Activated CD4-positive, alpha-beta T cell treated with anti-CD3 and anti-CD28 coated beads for 48 hours (primary cell): Measurements from ENCODE around the gene SFTPB.

Experiments used
- DNase-seq: peaks from one replicate; pipeline ENCODE4 v3.0.0-alpha.2; 2020

SFTPB gene

DNA sequence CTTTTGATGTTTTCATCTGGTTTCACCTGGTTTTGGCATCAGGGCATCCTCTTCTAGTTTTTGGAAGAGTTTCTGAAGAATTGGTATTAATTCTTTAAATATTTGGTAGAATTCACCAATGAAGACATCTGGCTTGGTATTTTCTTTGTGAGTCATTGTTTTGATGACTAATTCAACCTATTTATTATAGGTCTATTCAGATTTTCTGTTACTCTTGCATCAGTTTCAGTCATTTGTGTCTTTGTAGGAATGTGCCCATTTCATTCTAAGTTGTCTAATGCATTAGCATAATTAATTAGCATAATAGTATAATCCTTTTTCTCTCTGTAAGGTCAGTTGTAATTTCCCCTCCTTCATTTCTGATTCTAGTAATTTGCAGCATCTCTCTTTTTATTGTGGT is 34.2 kb upstream of the SFTPB start:
- DNase-seq: no peak

DNA sequence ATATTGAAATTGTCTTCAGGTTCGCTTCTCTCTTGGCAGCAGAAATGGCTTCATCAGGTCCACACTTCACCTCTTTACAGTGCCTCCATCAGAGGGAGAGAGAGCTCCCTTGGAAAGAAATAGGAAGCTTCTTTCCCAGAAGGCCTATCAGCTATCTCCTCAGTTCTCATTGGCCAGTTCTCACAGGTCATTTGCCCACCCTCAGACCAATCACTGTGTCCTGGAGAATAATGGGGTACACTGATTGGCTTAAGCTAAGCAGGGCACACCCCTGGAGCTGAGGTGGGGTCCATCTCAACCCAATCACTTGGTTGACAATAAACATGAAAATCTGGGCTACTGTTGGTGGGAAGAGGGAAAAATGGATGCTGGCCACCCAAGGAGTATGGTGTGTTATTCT is 31.3 kb upstream of the SFTPB start:
- DNase-seq: no peak

GRCh38 chr2:85698880-85699254 is 30.9 kb upstream of the SFTPB start:
- no peak for DNase-seq

GRCh38 chr2:85698184-85698879 is 30.3 kb upstream of the SFTPB start:
- DNase-seq: no peak

DNA sequence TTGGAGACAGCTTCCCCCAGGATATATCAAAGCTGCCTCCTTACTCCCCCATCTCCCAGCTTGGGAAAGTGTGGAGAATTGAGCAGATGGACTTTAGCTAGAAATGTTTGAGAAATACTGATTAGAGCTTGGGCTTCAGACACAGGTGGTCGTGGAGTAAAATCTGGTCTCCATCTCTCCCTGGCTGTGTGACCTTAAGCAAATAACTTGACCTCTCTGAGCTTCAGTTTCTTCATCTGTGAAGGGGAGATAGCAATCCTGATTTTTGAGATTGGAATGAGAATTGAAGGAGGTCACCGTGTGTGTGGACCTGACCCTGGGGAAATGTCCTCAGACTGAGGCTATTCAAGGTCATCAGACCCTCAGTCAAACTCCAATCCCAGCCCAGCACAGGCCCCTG is 29.7 kb upstream of the SFTPB start:
- no peak for DNase-seq

- no peak for DNase-seq
These were observed 29.1 kb upstream of the SFTPB start for GRCh38 chr2:85697096-85697495.

- no peak for DNase-seq
These were observed 28.0 kb upstream of the SFTPB start for GRCh38 chr2:85695691-85696668.

DNA sequence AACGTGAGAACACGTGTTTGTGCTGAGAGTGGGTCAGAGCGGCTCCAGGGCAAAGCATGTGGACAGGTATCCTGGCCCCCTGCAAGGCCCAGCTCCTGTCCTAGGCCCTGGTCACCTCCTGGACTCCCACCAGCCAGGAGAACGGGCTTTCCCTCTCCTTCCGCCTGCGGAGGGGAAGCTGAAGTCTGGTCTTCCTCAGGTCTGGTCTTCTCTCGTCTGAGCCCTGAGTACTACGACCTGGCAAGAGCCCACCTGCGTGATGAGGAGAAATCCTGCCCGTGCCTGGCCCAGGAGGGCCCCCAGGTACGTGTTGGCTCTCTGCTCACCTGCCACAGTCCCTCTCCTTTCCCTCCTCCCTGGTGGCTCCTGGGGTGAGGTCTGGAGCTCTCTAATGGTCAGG is 27.1 kb upstream of the SFTPB start:
- no peak for DNase-seq

GRCh38 chr2:85694052-85695025 is 26.3 kb upstream of the SFTPB start, which contains the start of gene GNLY:
TSS of gene GNLY (plus strand) at chr2:85694358. CDS start at chr2:85694419, 61 bp downstream.
- no peak for DNase-seq

GRCh38 chr2:85692039-85692645 is 24.1 kb upstream of the SFTPB start:
- DNase-seq: no peak

DNA sequence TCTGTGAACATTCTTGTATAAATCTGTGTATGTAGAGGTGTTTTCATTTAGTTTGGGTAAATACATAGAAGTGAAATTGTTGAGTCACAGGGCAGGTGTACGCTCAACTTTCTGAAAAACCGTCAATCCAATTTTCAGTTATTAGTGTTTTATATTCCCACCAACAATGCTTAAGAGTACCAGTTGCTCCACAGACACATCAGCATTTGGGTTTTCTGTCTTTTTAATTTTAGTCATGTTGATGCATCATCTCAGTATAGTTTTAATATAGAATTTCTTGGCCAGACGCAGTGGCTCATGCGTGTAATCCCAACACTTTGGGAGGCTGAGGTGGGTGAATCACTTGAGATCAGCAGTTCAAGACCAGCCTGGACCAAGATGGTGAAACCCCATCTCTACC is 22.9 kb upstream of the SFTPB start:
- no peak for DNase-seq

GRCh38 chr2:85684806-85685205 is 16.8 kb upstream of the SFTPB start:
- no peak for DNase-seq

DNA sequence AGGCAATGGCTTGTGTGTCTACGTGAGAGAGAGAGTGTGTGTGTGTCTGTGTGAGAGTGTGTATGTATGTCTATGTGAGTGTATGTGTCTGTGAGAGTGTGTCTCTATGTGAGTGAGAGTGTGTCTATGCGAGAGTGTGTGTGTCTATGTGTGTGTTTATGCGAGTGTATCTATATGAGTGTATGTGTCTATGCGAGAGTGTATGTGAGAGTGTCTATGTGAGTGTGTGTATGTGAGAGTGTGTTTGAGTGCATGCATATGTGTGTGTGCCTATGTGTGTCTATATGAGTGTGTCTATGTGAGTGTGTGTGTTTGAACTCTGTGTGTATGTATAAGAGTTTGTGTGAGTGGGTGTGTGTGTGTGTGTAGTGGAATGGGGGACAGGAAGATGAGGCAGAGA is 16.4 kb upstream of the SFTPB start:
- no peak for DNase-seq

DNA sequence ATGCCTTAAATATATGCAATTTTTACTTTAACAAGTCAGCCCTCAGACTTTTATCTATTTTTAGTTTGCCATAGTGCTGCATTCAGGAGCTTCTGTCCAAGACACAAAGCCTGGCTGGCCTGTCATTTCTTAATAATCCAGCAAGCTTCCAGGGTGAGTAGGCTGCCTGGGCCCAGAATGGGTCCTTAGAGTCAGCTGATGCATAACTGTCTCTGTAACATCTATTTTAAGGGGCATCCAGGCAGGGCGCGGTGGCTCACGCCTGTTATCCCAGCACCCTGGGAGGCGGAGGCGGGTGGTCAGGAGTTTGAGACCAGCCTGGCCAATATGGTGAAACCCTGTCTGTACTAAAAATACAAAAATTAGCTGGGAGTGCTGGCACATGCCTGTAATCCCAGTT is 14.4 kb upstream of the SFTPB start:
- DNase-seq: no peak

- no peak for DNase-seq
These were observed 13.8 kb upstream of the SFTPB start for GRCh38 chr2:85681776-85682175.

DNA sequence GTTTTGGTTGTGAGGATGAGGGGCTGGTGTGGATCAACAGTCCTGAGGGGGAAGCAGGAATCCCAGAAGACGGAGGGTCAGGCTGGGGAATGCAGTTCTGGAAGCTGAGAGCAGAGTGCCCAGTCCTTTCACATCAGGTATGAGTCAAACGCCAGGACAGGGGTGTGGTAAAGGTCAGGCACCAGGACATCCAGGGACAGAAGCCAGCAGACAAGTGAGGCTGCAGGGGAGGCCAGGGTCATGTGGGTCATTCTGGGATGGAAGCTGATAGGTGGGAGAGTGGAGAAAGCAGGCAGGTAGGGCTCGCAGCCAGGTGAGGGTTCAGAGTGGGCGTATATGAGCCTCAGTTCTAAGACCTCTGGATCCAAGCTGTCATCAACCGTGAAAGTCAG is 13.4 kb upstream of the SFTPB start:
- no peak for DNase-seq

GRCh38 chr2:85680707-85681371 is 12.8 kb upstream of the SFTPB start:
- DNase-seq: no peak

DNA sequence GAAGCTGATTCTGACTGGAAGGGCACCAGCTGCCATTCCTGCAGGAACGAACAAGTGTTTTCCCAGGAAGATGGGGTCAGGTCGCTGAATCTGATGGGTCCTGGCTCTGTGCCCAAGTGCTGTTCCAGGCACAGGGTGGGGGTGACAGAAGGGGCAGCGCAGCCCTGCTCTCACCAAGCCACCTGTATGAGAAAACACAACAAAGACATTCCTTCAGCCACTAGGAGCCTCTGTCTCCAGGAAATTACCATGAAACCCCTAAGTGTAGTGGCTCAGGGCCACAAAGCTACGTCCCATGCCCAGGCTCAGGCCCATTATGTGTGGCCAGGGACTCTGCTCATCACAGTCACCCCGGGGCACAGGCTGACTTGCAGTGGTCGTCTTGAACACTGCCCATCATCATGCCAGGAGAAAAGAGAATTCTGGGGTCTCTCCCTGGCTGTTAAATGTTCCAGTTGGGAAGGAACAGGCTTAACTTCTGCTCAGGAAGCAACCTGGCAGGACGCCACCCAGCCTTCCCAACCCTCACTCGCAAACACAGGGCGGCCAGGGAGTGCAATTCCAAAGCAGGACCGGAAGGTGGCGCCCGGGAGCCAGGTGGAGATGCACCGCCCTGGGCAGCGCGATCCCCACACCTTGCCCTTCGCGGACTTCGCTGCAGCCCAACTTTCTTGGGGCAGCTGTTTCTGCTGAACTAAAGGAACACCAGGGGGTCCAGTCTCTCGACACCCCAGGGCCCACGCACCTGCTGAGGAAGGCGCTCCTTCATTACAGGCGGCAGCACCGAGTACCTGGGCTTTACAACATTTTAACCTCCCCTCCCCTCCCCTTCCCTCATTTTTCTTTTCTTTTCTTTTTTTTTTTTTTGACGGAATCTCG is 11.0 kb upstream of the SFTPB start:
- peak; percentile 84 for DNase-seq

- no peak for DNase-seq
These were observed 10.4 kb upstream of the SFTPB start for GRCh38 chr2:85678377-85678776.

DNA sequence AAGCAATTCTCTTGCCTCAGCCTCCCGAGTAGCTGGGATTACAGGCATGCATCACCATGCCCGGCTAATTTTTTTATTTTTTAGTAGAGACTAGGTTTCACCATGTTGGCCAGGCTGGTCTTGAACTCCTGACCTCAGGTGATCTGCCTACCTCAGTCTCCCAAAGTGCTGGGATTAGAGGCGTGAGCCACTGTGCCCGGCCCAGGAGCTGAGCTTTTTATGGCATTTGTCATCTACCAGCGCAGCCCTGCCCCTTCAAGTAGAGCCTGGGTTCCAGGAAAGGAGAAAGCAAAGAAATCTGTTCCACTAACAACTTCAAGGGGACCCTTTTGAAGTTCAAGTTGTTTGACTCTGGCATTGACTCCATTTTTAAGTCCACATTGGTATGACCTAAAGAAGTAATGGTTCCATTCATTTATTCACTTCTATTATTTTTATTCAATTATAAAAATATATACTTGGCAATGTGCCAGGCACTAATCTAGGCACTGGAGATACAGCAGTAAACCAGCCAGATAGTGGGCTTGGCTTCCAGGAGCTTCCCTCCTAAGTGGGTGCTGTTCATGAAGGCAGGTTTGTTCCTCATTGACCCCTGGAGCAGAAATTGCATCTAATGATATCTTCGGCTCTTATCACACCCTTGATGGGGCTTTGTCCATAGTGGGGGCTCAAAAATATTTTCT is 8.0 kb upstream of the SFTPB start:
- DNase-seq: no peak
